IPS-18a (cell line): ENCODE data around the gene MYO7B.

Source experiments
- H3K27ac ChIP-seq: one replicate; pipeline ENCODE4 v1.5.1; 2013; ENCODE audit warnings: low read length
- H3K27me3 ChIP-seq: one replicate; pipeline ENCODE4 v1.6.1; 2013; ENCODE audit warnings: mild to moderate bottlenecking, low read length; ENCODE audit not compliant: control insufficient read depth, insufficient read depth
- H3K36me3 ChIP-seq: one replicate; pipeline ENCODE4 v1.6.1; 2013; ENCODE audit warnings: low read depth, low read length; ENCODE audit not compliant: control insufficient read depth
- H3K4me1 ChIP-seq: one replicate; pipeline ENCODE4 v1.6.1; 2013; ENCODE audit warnings: low read depth, low read length; ENCODE audit not compliant: control insufficient read depth
- H3K4me3 ChIP-seq: one replicate; pipeline ENCODE4 v1.5.1; 2013; ENCODE audit warnings: low read length
- H3K9ac ChIP-seq: one replicate; pipeline ENCODE4 v1.6.1; 2013; ENCODE audit warnings: mild to moderate bottlenecking, low read length, moderate library complexity
- H3K9me3 ChIP-seq: one replicate; pipeline ENCODE4 v1.6.1; 2013; ENCODE audit warnings: low read depth, low read length; ENCODE audit not compliant: control insufficient read depth

Gene MYO7B

DNA sequence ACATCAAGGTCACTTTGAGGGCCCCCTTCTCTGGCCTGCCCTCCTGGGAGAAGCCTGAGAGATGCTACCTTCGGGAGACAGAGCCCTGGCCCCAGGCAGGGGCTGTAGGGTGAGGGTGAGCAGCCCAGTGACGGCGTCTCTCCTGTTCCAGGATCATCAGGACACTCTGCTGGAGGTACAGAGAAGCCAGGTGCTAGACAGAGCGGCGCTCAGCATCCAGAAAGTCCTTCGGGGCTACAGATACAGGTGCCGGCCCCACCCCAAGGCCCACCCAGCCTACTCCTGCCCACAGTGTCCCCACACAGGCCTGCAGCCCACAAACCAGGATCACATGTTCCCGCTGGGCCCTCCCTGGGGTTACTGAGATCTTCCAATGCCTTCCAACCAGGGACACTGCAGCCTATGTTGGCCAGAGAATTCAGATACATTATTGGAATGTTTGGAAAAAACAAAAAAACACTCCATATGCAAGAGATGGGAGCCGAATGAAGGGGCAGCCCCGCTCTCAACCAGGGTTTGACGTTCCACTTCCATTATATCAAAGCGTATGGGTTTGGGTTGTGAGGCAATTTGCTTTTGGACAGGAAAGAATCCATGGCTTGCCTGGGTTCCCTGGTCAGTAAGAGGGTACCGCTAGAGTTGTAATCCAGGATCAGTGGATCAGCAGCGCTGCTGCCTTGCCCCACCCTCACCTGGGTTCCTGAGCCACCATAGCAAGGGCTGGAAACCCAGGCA lies 61.0 kb downstream of the MYO7B start:
- Histone ChIP-seq H3K9ac (no peak overlapping the region), H3K4me3 (no peak overlapping the region), H3K4me1 (no peaks in the 10 kb centered on the region), H3K36me3 (no peaks in the 10 kb centered on the region), H3K27me3 (no peaks in the 10 kb centered on the region), H3K27ac (no peak overlapping the region), H3K9me3 (no peaks in the 10 kb centered on the region)

GRCh38 chr2:127597046-127597983 lies 61.8 kb downstream of the MYO7B start:
- Histone ChIP-seq H3K36me3 (no peaks in the 10 kb centered on the region), H3K27me3 (no peaks in the 10 kb centered on the region), H3K9me3 (no peaks in the 10 kb centered on the region), H3K9ac (no peak overlapping the region), H3K4me3 (no peak overlapping the region), H3K4me1 (no peaks in the 10 kb centered on the region), H3K27ac (no peak overlapping the region)

GRCh38 chr2:127597984-127598380 lies 62.5 kb downstream of the MYO7B start:
- no peak overlapping the region for H3K4me3 ChIP-seq
- no peaks in the 10 kb centered on the region for H3K9me3 ChIP-seq
- H3K27me3 ChIP-seq: no peaks in the 10 kb centered on the region
- H3K36me3 ChIP-seq: no peaks in the 10 kb centered on the region
- H3K9ac ChIP-seq: no peak overlapping the region
- H3K4me1 ChIP-seq: no peaks in the 10 kb centered on the region
- H3K27ac ChIP-seq: no peak overlapping the region

DNA sequence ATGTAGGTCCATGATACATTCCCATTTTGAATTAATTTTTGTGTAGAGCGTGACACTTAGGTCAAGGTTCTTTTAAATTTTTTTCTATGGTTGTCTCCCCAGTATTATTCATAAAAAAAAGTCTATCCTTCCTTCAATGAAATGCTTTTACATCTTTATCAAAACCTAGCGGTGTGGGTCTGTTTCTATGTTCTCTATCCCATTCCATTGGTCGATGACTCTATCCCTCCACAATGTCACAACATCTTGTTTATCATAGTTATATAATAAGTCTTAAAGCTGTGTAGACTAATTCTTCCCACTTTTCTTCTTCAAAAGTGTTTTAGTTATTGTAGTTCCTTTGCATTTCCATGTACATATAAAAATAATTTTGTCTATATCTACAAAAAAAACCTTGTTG lies 63.2 kb downstream of the MYO7B start:
- H3K4me3 ChIP-seq: no peak overlapping the region
- H3K4me1 ChIP-seq: no peaks in the 10 kb centered on the region
- no peak overlapping the region for H3K9ac ChIP-seq
- no peaks in the 10 kb centered on the region for H3K9me3 ChIP-seq
- H3K36me3 ChIP-seq: no peaks in the 10 kb centered on the region
- no peak overlapping the region for H3K27ac ChIP-seq
- H3K27me3 ChIP-seq: no peaks in the 10 kb centered on the region

- Histone ChIP-seq H3K4me3 (no peak overlapping the region), H3K27me3 (no peaks in the 10 kb centered on the region), H3K9me3 (no peaks in the 10 kb centered on the region), H3K4me1 (no peaks in the 10 kb centered on the region), H3K9ac (no peak overlapping the region), H3K27ac (no peak overlapping the region), H3K36me3 (no peaks in the 10 kb centered on the region)
These were observed 63.7 kb downstream of the MYO7B start for GRCh38 chr2:127599211-127599610.

GRCh38 chr2:127604986-127605385 lies 69.5 kb downstream of the MYO7B start:
- Histone ChIP-seq H3K4me1 (no peaks in the 10 kb centered on the region), H3K27ac (no peak overlapping the region), H3K9ac (no peak overlapping the region), H3K36me3 (no peaks in the 10 kb centered on the region), H3K27me3 (no peaks in the 10 kb centered on the region), H3K9me3 (no peaks in the 10 kb centered on the region), H3K4me3 (no peak overlapping the region)

- H3K27ac ChIP-seq: no peak overlapping the region
- no peak overlapping the region for H3K9ac ChIP-seq
These were observed 70.3 kb downstream of the MYO7B start for GRCh38 chr2:127605691-127606263.

DNA sequence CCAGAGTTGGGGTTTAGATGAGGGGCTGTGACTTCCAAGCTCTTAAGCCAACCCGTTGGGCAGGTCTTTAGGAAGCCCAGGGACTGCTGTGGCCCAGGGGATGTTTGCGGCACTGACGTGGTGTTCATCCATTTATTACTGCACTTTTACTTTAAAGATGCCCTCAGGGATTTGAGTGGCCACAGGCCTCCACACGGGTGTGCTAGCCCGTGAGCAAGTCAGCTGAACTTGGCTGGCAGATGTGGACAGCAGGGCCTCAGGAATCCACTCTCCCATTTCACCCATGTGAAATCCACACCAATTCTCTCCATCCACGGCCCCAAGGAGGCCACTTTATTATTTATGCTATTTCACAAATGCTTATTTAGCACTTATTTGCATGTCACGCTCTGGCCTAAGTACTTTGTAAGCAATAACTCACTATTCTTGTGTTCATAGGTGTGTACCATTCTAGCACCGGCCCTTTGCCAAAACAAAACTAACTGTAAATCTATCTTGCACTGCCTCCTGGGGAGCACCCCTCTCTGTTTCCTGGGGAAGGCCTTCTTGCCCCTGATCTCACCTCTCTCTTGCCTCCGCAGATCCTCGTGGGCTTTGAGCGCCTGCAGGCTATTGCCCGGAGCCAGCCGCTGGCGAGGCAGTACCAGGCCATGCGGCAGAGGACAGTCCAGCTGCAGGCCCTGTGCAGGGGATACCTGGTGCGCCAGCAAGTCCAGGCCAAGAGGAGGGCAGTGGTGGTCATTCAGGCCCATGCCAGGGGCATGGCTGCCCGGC lies 71.3 kb downstream of the MYO7B start:
- H3K27me3 ChIP-seq: no peaks in the 10 kb centered on the region
- H3K4me1 ChIP-seq: no peaks in the 10 kb centered on the region
- no peak overlapping the region for H3K4me3 ChIP-seq

More at GRCh38 chr2:127605691-127606263, 70.3 kb downstream of the MYO7B start:
- no peaks in the 10 kb centered on the region for H3K27me3 ChIP-seq
- no peak overlapping the region for H3K4me3 ChIP-seq
- no peaks in the 10 kb centered on the region for H3K4me1 ChIP-seq
- H3K9me3 ChIP-seq: no peaks in the 10 kb centered on the region
- H3K36me3 ChIP-seq: no peaks in the 10 kb centered on the region

DNA sequence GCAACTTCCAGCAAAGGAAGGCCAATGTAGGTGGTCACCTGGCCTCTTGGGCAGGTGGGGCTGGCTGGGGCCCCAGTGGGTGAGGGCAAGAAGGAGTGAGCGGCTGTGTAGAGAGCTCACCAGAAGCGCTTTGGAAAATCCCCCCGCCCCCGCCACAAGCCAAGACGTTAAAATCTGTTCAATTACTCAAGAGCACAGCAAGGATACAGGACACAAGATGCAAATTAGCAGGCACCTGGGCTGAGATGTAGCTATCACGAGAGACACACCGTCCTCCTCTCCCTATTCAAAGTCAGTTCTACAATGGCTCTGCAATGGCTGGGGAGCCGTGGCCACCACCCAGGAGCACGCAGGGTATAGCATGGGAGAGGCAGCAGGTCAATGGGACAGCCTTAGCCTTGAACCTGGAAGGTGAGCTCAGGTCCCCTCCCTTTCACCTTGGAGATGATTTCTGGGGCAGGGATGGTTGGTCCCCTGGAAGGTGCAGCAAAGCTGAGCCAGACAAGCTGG lies 72.0 kb downstream of the MYO7B start:
- no peaks in the 10 kb centered on the region for H3K36me3 ChIP-seq
- H3K4me3 ChIP-seq: no peak overlapping the region
- H3K9me3 ChIP-seq: no peaks in the 10 kb centered on the region
- H3K27me3 ChIP-seq: no peaks in the 10 kb centered on the region
- H3K9ac ChIP-seq: no peak overlapping the region
- no peak overlapping the region for H3K27ac ChIP-seq
- no peaks in the 10 kb centered on the region for H3K4me1 ChIP-seq

More for the DNA sequence above, 71.3 kb downstream of the MYO7B start:
- Histone ChIP-seq H3K27ac (no peak overlapping the region), H3K36me3 (no peaks in the 10 kb centered on the region), H3K9me3 (no peaks in the 10 kb centered on the region), H3K9ac (no peak overlapping the region)

- no peak overlapping the region for H3K9ac ChIP-seq
- no peak overlapping the region for H3K4me3 ChIP-seq
- H3K4me1 ChIP-seq: no peaks in the 10 kb centered on the region
- no peaks in the 10 kb centered on the region for H3K36me3 ChIP-seq
- no peaks in the 10 kb centered on the region for H3K9me3 ChIP-seq
- no peaks in the 10 kb centered on the region for H3K27me3 ChIP-seq
- no peak overlapping the region for H3K27ac ChIP-seq
These were observed 72.9 kb downstream of the MYO7B start for GRCh38 chr2:127608061-127609030.
